HG03439 (cell line): Measurements from ENCODE around the gene PRELID2.
"Not testable (repeated sequence)": the region's sequence is repeated elsewhere in the genome, so short reads cannot be mapped to it uniquely, and the experiment has no call there.

Experiments
- ATAC-seq: cut with Tn5 transposase; IDR thresholded peaks from one replicate; pipeline ENCODE4 v1.9.1; 2021; ENCODE audit warnings: mild to moderate bottlenecking, moderate library complexity; ENCODE audit not compliant: unreplicated experiment

Gene PRELID2

GRCh38 chr5:145840458-145841132 is 5.5 kb upstream of the PRELID2 start:
- no peak for ATAC-seq

GRCh38 chr5:145838276-145838675 is 3.1 kb upstream of the PRELID2 start:
- no peak for ATAC-seq

- not testable (repeated sequence) for ATAC-seq
Measured at GRCh38 chr5:145836241-145836640, 1.1 kb upstream of the PRELID2 start.

DNA sequence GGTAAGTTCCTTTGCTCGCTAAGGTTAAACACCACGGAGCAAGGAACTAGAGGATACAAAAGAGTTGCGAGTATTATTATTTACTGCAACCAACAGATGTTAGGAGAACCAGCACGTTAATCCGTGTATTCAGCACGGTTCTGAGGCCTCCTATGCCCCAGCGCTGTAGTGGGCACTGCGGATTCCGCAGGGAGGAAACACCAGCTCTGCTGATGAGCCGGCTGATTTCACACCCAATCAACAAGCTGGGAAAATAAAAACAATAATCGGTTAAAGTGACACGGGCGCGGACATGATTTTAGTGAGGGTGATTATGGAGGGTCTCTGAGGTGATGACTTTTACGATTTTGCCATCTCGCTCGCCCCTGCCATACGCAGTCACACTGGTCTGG is 702 bp upstream of the PRELID2 start:
- no peak for ATAC-seq

GRCh38 chr5:145834554-145834916 is 607 bp downstream of the PRELID2 start:
- no peak for ATAC-seq

DNA sequence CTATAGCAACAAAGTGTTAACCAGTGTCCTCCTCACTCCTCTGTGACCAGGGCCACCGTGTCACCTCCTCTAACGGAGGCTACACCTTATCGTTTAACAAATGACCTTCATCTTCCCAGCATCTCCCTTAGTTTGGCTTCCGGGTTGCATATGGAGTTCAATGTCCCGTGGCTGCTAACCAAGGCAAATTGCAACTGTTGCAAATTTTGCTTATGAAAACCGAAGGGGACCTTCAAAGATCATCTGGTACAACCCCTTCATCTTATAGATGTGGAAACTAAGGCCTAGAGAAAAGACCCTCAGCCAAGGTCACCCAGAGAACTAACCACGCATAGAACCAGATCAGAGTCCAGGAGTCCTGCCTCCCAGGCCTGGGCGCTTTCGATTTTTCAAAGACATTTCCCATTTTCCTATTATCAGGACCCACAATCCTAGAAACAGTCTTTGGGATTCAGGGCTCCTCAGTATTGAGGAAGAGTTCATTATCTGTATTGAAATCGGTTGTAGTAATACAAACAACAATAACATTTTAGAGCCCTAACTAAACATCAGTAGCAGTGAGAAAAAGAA is 1.4 kb downstream of the PRELID2 start:
- ATAC-seq = no peak

GRCh38 chr5:145830594-145830993 is 4.5 kb downstream of the PRELID2 start:
- no peak for ATAC-seq

DNA sequence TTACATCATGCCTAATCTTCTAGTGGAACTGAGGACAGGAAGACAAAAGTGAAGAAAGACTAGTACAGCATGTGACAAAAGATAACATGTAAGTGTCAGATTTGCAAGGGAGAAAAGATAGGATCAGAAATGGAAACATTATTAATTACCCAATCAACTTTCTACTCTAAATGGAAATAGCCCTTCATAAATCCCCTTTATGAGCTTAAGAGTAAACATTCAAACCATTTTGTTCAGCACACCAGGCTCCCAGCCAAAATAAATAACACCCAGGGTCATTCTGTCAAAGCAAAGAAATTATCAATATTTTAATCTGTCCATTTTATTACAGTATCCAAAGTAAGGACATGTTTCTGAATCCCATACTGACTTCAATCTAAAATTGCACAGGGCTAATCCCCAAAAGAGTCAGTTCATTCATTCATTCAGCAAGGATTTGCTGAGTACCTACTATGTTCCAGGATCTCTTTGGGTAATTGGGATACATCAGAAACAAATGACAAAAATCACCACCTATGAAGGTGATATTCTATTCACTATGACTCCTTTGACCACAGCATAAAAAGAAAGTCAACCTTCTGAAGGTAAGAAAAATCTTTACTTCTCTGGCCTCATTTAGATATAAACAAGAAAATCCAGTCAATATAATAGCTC is 5.3 kb downstream of the PRELID2 start:
- no peak for ATAC-seq

DNA sequence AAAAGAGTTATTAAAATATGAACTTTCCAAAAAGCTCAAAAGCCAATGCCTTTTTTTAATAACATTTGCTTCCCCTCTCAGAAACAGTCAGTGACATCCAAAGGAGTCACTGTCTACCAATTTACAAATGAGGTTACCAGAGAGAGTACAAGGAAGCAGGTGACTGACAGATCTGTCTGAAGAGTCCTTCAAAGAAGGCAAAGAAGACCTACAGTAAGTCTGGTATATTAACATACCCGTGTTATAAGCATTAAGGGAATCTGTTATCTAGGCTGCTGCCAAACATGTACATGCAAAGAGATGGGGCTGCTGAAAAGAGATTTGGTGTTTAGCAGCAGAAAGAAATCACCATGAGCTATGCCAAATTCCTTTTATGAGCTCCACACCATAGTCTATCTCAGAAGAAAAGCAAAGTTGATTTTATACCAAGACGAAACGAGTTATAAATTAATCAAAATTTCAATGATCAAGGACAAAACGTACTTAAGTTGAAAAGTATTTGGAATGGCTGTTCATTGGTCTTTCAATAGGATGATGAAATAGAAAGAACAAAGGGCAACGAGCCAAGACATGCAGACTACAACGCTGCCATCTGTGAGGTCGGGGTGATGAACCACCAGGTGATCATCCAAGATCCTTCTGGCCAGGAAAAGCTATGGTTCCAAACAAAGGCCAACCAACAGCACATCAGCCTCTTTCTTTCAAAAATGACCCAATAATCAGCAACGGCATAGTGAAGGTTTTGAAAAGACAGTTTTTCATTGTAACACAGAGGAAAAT is 8.1 kb downstream of the PRELID2 start:
- no peak for ATAC-seq

GRCh38 chr5:145825751-145826180 is 9.4 kb downstream of the PRELID2 start:
- no peak for ATAC-seq

DNA sequence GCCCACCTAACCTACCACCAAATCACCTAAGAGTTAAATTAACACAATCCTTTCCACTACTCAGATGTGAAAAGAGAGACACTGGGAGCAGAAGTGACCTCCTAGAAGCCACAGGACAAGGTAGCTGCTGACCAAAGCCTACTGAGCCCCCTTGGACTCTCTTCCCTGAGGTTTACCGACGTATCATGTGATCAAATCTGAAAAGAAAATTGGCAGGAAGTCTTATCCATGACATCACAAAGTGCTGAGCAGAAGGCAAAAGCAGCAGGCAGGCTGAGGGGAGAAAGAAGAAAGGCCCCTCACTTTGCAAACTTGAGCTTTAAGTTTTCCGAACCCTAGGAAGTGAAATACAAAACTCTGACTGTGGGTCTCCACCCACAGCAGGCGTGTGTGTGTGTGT is 11.1 kb downstream of the PRELID2 start:
- ATAC-seq = no peak

- no peak for ATAC-seq
Measured at GRCh38 chr5:145818604-145819003, 16.5 kb downstream of the PRELID2 start.

- no peak for ATAC-seq
Measured at GRCh38 chr5:145812877-145813276, 22.3 kb downstream of the PRELID2 start.

DNA sequence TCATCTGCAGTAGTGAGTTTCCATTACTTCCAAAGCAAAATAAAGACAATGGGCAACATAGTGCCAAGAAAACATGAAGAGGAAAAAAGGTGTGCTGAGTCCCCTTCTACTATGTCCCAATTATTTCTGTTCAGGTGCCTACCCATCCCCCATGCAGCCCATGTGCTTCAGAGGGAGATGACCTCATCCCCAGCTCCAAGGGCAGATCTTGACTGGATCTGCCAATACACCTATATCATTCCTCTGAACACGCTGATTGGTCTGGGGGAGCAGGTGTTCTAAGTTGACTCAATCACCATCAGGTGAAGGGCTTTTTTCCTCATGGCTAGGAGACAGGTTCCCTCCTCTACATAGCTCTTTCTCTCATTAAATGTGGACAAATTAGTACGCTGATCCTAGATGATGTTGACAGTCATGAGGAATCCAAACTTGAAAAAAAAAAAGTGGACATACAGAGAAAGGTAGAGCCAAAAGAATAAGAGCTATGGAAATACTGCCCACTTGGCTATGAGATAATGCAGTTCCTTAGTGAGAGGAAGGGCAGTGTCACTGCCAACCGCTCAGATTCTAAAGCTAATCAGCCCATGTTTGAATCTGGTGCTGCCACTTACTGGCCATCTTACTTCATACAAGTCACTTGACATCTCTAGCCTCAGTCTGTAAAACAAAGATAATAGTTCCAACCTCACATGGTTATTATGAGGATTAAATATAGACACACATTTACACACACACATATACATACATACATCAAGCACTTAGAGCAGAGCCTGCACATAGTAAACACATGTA is 23.1 kb downstream of the PRELID2 start:
- ATAC-seq = no peak

DNA sequence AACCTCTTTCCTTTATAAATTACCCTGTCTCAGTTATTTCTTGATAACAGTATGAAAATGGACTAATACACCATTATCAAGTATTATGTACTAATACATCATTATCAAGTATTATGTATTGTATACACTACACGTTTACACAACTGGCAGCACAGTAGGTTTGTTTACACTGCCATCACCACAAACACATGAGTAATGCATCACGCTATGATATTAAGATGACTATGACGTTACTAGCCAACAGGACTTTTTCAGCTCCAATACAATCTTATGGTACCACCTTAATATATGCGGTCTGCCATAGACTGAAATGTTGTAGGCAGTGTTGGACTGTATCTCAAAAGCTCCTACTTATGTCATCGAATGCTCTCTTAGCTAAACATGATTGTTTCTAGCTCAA is 28.2 kb downstream of the PRELID2 start:
- ATAC-seq = no peak

DNA sequence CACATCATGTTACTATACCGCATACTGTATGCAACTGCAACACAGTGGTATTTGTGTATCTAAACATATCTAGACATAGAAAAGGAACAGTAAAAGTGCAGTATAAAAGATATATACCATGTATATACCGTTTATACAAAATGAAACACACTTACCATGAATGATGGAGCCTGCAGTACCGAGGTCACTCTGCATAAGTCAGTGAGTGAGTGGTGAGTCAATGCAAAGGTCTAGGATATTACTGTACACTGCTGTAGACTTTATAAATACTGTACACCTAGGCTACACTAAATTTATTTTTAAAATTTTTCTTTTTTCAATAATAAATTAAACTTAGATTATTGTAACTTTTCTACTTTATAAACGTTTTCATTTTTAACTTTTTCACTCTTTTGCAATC is 29.3 kb downstream of the PRELID2 start:
- no peak for ATAC-seq

DNA sequence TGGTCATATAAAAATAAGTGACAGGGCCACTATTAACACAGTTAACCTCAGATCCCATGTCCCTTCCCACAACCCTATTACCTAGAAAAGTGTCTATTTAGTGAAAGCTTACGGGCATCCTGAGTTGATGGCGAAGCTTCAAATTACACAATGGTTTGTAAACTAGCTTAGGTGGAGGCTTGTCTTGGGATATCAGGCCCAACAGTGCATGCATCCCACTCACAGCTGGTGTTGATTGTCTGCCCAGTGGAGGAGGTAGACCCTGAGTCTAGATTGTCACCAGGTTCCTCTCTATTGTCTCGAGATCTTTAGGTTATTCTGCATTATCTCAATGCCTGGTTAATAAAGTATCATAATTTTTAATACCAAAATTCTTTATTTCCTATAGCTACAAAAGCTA is 30.4 kb downstream of the PRELID2 start:
- no peak for ATAC-seq

DNA sequence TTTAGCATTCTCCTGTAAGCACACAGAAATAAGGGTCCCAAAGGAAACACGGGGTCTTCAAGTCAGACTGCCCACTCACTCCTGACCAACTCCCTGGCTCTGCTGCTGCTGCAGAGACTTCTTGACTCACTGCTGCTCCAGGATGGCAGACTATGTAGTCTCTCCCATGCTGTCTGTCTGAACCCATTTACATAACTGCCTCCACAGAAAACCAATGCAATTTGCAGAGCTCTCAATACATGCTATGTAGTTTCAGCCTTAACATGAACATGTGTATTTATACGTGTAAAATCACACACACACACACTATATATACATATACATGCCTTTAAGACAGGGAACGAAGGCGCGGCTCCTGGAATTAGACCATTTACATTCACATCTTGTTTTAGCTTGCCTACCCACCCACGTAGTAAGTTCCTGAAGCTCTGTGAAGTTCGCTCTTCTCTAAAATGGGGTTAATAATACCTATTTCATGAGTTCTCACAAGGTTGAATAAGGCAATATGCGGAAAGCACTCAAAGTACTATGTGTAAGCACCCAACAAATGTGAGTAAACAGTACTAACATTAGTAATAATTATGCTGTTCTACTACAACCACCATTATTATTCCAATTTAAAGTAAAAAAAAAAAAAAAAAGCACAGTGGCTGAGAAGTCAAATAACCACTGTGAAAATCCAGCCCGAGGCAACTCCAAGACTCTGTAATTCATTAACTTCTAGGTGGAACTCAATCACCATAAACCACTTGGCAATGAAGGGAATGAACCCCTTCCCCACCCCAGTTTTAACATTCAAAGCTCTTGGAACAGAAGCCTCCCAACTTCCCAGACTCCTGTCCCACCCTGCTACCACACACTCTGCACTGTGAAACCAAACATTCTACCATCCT is 31.8 kb downstream of the PRELID2 start:
- no peak for ATAC-seq

DNA sequence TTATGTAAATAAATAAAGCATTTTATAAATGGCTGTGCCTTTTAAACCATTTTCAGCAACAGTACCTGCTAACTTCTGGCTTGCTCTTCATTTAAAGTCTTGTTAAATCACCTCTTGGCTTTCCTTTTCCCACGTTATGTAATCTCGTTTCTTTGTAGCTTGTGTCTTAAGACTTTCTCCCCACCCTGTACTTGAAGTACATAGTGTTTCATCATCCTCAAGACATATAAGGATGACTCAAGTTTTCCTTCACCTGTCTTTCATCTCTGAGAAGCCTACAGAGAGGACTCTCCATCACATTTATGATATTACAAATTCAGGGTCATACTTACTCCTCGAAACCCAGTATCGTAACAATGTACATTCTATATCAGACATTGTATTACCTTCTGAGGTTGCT is 33.9 kb downstream of the PRELID2 start:
- ATAC-seq = no peak

GRCh38 chr5:145800181-145800580 is 35.0 kb downstream of the PRELID2 start:
- ATAC-seq = no peak
